HCT116 (cell line): ENCODE measurements around the gene NOC3L. TPM values are rescaled to one million over a fixed set of nuclear protein-coding genes. Genes with fewer than 3 reads are reported as not detected.

ENCODE experiments used
- ATAC-seq: fragments of 200-7000 bp; cut with Tn5 transposase; 2 replicates; pipeline ENCODE4 v1.9.1; 2020; ENCODE audit warnings: mild to moderate bottlenecking, moderate library complexity
- BruUV-seq: library from RNA; stranded (reverse); fragments of 400-500 nt; replicated peaks from 2 replicates; lab custom pipeline; 2021; lab: Mats Ljungman, UMichigan
- CTCF ChIA-PET: fragments of 300-600 bp; sonication (Branson Sonifier 250); formaldehyde crosslinking; loops from one replicate; lab custom pipeline; 2021; ENCODE audit warnings: antibody characterized with exemption; lab: Charles Lee
- POLR2A ChIA-PET: fragments of 300-600, 350-600 bp; sonication (Branson Sonifier 250); formaldehyde crosslinking; loops from one replicate; lab custom pipeline; 2021; ENCODE audit warnings: antibody characterized with exemption; lab: Charles Lee
- RAD21 ChIA-PET, 2 experiments: fragments of 300-600 bp; sonication (Branson Sonifier 250); formaldehyde crosslinking; loops; one replicate each; lab custom pipeline; 2023; ENCODE audit warnings: low total read pairs in 2 of 2; ENCODE audit not compliant: uncharacterized antibody in 2 of 2, unreplicated experiment in 2 of 2, low non-redundant PET in 1 of 2; lab: Charles Lee
- DNase-seq: peaks from one replicate; pipeline ENCODE4 v3.0.0-alpha.2; 2010; ENCODE audit warnings: low read depth, low spot score
- H2AFZ ChIP-seq: fragments of 200-600 bp; shearing (Covaris generic), sonication (generic); 2 replicates; pipeline ENCODE4 v1.6.1; 2017; ENCODE audit warnings: low read depth, mixed run types, mixed read lengths, antibody characterized with exemption, low read length; ENCODE audit not compliant: poor library complexity, severe bottlenecking
- H3K27ac ChIP-seq: 2 replicates; pipeline ENCODE4 v1.5.1; 2012; ENCODE audit warnings: low read depth, low read length
- H3K27me3 ChIP-seq: fragments of 200-600 bp; sonication (generic); 2 replicates; pipeline ENCODE4 v1.6.1; 2016; ENCODE audit warnings: mixed run types, low read length, mixed read lengths; ENCODE audit not compliant: insufficient read depth
- H3K36me3 ChIP-seq, 2 experiments: fragments of 200-500 bp in 1 of 2; fragments of 200-600 bp in 1 of 2; sonication (Bioruptor generic) in 1 of 2; sonication (generic) in 1 of 2; 2 replicates each; pipeline versions ENCODE4 v1.5.1 to v1.6.1; 2014 to 2016; ENCODE audit warnings: low read length in 2 of 2, inconsistent platforms in 1 of 2, mixed read lengths in 1 of 2, mixed run types in 1 of 2; ENCODE audit not compliant: insufficient read depth in 2 of 2, control insufficient read depth in 1 of 2
- H3K4me1 ChIP-seq, 2 experiments: fragments of 200-600 bp in 1 of 2; sonication (generic) in 1 of 2; 2 replicates each; pipeline versions ENCODE4 v1.5.1 to v1.6.1; 2012 to 2017; ENCODE audit warnings: low read length in 2 of 2, inconsistent platforms in 1 of 2, mild to moderate bottlenecking in 1 of 2, mixed read lengths in 1 of 2, mixed run types in 1 of 2, moderate library complexity in 1 of 2; ENCODE audit not compliant: insufficient read depth in 2 of 2, control insufficient read depth in 1 of 2
- H3K4me2 ChIP-seq: fragments of 200-600 bp; sonication (generic); 2 replicates; pipeline ENCODE4 v1.6.1; 2017; ENCODE audit warnings: mixed run types, low read length, mixed read lengths
- H3K4me3 ChIP-seq, 2 experiments: fragments of 200-600 bp in 1 of 2; sonication (generic) in 1 of 2; replicated peaks in 1 of 2; 2 replicates each; pipeline ENCODE4 v1.5.1; 2011 to 2016; ENCODE audit warnings: low read length in 2 of 2, control low read depth in 1 of 2, low read depth in 1 of 2, mild to moderate bottlenecking in 1 of 2, mixed read lengths in 1 of 2, mixed run types in 1 of 2
- H3K79me2 ChIP-seq: fragments of 200-600 bp; sonication (generic); 2 replicates; pipeline ENCODE4 v1.6.1; 2017; ENCODE audit warnings: mild to moderate bottlenecking, mixed run types, low read length, moderate library complexity, mixed read lengths; ENCODE audit not compliant: insufficient read depth
- H3K9ac ChIP-seq: fragments of 200-600 bp; sonication (generic); 2 replicates; pipeline ENCODE4 v1.6.1; 2016; ENCODE audit warnings: low read length, mixed read lengths
- H3K9me2 ChIP-seq: fragments of 200-600 bp; sonication (generic), shearing (Covaris generic); 2 replicates; pipeline ENCODE4 v1.6.1; 2017; ENCODE audit warnings: mixed run types, mild to moderate bottlenecking, moderate library complexity; ENCODE audit not compliant: insufficient read depth
- H3K9me3 ChIP-seq, 2 experiments: fragments of 200-500 bp in 1 of 2; fragments of 200-600 bp in 1 of 2; sonication (Bioruptor generic) in 1 of 2; sonication (generic) in 1 of 2; 2 replicates each; pipeline ENCODE4 v1.6.1; 2014 to 2017; ENCODE audit warnings: low read length in 2 of 2, mixed read lengths in 2 of 2, inconsistent platforms in 1 of 2, low read depth in 1 of 2, mild to moderate bottlenecking in 1 of 2, mixed run types in 1 of 2, moderate library complexity in 1 of 2; ENCODE audit not compliant: control insufficient read depth in 1 of 2, insufficient read depth in 1 of 2
- H4K20me1 ChIP-seq: fragments of 200-600 bp; sonication (generic), shearing (Covaris generic); 2 replicates; pipeline ENCODE4 v1.6.1; 2017; ENCODE audit warnings: mixed run types, mild to moderate bottlenecking, moderate library complexity; ENCODE audit not compliant: insufficient read depth
- CBX3 ChIP-seq: IDR thresholded peaks from 2 replicates; pipeline ENCODE4 v1.6.1; 2012; ENCODE audit warnings: low read depth
- CEBPB ChIP-seq: IDR thresholded peaks from 2 replicates; pipeline ENCODE4 v1.6.1; 2012; ENCODE audit warnings: low read depth
- EGR1 ChIP-seq: IDR thresholded peaks from 2 replicates; pipeline ENCODE4 v1.6.1; 2012; ENCODE audit warnings: low read depth
- ELF1 ChIP-seq: IDR thresholded peaks from 2 replicates; pipeline ENCODE4 v1.6.1; 2012; ENCODE audit warnings: low read depth, borderline replicate concordance
- EZH2phosphoT487 ChIP-seq: fragments of 200-600 bp; IDR thresholded peaks from 2 replicates; pipeline ENCODE4 v1.6.1; 2018; ENCODE audit warnings: antibody characterized with exemption, borderline replicate concordance
- FOSL1 ChIP-seq: IDR thresholded peaks from 2 replicates; pipeline ENCODE4 v1.6.1; 2012; ENCODE audit warnings: low read depth
- POLR2A ChIP-seq: IDR thresholded peaks from 2 replicates; pipeline ENCODE4 v1.7.0; 2011; ENCODE audit warnings: borderline replicate concordance; ENCODE audit not compliant: insufficient read depth, insufficient read length; ENCODE audit errors: extremely low read depth
- POLR2AphosphoS5 ChIP-seq: IDR thresholded peaks from 2 replicates; pipeline ENCODE4 v1.6.1; 2011; ENCODE audit warnings: mild to moderate bottlenecking, low read depth, low read length, moderate library complexity
- RAD21 ChIP-seq: IDR thresholded peaks from 2 replicates; pipeline ENCODE4 v1.6.1; 2012; ENCODE audit warnings: low read depth, mild to moderate bottlenecking
- SP1 ChIP-seq: IDR thresholded peaks from 2 replicates; pipeline ENCODE4 v1.6.1; 2012; ENCODE audit warnings: low read depth
- SRF ChIP-seq: IDR thresholded peaks from 2 replicates; pipeline ENCODE4 v1.6.1; 2012; ENCODE audit warnings: low read depth
- TCF7L2 ChIP-seq: IDR thresholded peaks from 2 replicates; pipeline ENCODE4 v1.7.0; 2011; ENCODE audit warnings: borderline replicate concordance, inconsistent platforms; ENCODE audit not compliant: insufficient read depth, insufficient read length; ENCODE audit errors: extremely low read depth
- intact Hi-C: fragments of 100-400 bp; cut with micrococcal nuclease; formaldehyde crosslinking; loops from 2 replicates; pipeline ENCODE4 v1.10.0; 2022
- total RNA-seq: library from RNA; stranded (reverse); gene quantifications from one replicate; pipeline ENCODE4 v1.2.1, GENCODE V29; 2021; ENCODE audit not compliant: unreplicated experiment
- TF ChIP-seq, protein P1 (sequence below): IDR thresholded peaks from 2 replicates; pipeline ENCODE4 v1.6.1; 2012; ENCODE audit warnings: low read depth
- TF ChIP-seq, protein P2 (sequence below): IDR thresholded peaks from 2 replicates; pipeline ENCODE4 v1.6.1; 2012

Gene NOC3L
- total RNA-seq, 1 experiment from 2014 or later: 45.5 TPM

DNA sequence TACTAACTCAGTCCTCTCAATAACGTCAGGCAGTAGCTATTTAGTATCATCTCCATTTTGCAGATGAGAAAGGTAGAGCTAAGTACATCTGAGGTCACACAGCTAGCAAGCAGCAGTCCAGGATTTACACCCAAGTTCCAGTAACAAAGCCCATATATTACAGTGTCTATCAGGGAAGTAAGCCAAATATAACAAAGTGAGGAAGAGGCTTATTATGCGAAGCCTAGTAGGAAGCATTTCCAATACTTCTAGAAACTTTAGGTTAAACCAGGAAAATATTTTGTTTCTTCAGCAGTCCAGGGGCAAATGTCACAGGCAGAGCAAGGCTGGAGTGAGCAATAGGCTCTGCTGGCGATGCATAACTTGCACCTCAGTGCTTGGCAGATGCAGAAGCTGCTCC lies 53.9 kb downstream of the NOC3L start:
- Histone ChIP-seq H3K36me3 (no peaks in the 10 kb centered on the region), H3K9me2 (no peaks in the 10 kb centered on the region), H2AFZ (no peak overlapping the region), H3K27ac (no peak overlapping the region), H3K4me1 (no peaks in the 10 kb centered on the region), H3K27me3 (no peaks in the 10 kb centered on the region), H4K20me1 (no peaks in the 10 kb centered on the region), H3K9me3 (no peaks in the 10 kb centered on the region), H3K4me2 (no peak overlapping the region), H3K4me3 (no peak overlapping the region), H3K79me2 (no peaks in the 10 kb centered on the region), H3K9ac (no peak overlapping the region)
- no peak for DNase-seq
- TF ChIP-seq POLR2AphosphoS5: no peak
- TF ChIP-seq, protein P1, sequence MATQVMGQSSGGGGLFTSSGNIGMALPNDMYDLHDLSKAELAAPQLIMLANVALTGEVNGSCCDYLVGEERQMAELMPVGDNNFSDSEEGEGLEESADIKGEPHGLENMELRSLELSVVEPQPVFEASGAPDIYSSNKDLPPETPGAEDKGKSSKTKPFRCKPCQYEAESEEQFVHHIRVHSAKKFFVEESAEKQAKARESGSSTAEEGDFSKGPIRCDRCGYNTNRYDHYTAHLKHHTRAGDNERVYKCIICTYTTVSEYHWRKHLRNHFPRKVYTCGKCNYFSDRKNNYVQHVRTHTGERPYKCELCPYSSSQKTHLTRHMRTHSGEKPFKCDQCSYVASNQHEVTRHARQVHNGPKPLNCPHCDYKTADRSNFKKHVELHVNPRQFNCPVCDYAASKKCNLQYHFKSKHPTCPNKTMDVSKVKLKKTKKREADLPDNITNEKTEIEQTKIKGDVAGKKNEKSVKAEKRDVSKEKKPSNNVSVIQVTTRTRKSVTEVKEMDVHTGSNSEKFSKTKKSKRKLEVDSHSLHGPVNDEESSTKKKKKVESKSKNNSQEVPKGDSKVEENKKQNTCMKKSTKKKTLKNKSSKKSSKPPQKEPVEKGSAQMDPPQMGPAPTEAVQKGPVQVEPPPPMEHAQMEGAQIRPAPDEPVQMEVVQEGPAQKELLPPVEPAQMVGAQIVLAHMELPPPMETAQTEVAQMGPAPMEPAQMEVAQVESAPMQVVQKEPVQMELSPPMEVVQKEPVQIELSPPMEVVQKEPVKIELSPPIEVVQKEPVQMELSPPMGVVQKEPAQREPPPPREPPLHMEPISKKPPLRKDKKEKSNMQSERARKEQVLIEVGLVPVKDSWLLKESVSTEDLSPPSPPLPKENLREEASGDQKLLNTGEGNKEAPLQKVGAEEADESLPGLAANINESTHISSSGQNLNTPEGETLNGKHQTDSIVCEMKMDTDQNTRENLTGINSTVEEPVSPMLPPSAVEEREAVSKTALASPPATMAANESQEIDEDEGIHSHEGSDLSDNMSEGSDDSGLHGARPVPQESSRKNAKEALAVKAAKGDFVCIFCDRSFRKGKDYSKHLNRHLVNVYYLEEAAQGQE: no peak
- no peak for TF ChIP-seq RAD21
- no peak for TF ChIP-seq EZH2phosphoT487
- TF ChIP-seq CEBPB: no peak
- TF ChIP-seq POLR2A: no peak
- no peak for TF ChIP-seq EGR1
- TF ChIP-seq SRF: no peak
- no peak for TF ChIP-seq TCF7L2
- TF ChIP-seq CBX3: no peak
- TF ChIP-seq SP1: no peak
- TF ChIP-seq, protein P2, sequence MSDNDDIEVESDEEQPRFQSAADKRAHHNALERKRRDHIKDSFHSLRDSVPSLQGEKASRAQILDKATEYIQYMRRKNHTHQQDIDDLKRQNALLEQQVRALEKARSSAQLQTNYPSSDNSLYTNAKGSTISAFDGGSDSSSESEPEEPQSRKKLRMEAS: no peak
- TF ChIP-seq ELF1: no peak
- no peak for TF ChIP-seq FOSL1
- BruUV-seq: no TSS peak
- intact Hi-C loops: no loop called here
- ChIA-PET RAD21 (no interaction called here), POLR2A (no interaction called here), CTCF (interaction anchor here (1.8 kb wide), 1 partner anchor 11 kb away, joined by 9 read pairs; no protein-coding TSS in a partner anchor)
- ATAC-seq: no peak
